ENCODE data around the gene BNIP2. TPM values are rescaled to one million over a fixed set of nuclear protein-coding genes. Genes with fewer than 3 reads are reported as not detected.
A peak's percentile ranks its signal among the peaks of the same experiment; 100 is the strongest.

Gene BNIP2
- total and polyA plus RNA-seq, 2 of the 13 experiments (the other 11 are each of a cell fraction or from before 2014, with no cell fraction given) = 17.4 to 57.6 TPM

GRCh38 chr15:59738676-59739075 lies 49.6 kb upstream of the BNIP2 start (continued):
- TF ChIP-seq, protein P1, sequence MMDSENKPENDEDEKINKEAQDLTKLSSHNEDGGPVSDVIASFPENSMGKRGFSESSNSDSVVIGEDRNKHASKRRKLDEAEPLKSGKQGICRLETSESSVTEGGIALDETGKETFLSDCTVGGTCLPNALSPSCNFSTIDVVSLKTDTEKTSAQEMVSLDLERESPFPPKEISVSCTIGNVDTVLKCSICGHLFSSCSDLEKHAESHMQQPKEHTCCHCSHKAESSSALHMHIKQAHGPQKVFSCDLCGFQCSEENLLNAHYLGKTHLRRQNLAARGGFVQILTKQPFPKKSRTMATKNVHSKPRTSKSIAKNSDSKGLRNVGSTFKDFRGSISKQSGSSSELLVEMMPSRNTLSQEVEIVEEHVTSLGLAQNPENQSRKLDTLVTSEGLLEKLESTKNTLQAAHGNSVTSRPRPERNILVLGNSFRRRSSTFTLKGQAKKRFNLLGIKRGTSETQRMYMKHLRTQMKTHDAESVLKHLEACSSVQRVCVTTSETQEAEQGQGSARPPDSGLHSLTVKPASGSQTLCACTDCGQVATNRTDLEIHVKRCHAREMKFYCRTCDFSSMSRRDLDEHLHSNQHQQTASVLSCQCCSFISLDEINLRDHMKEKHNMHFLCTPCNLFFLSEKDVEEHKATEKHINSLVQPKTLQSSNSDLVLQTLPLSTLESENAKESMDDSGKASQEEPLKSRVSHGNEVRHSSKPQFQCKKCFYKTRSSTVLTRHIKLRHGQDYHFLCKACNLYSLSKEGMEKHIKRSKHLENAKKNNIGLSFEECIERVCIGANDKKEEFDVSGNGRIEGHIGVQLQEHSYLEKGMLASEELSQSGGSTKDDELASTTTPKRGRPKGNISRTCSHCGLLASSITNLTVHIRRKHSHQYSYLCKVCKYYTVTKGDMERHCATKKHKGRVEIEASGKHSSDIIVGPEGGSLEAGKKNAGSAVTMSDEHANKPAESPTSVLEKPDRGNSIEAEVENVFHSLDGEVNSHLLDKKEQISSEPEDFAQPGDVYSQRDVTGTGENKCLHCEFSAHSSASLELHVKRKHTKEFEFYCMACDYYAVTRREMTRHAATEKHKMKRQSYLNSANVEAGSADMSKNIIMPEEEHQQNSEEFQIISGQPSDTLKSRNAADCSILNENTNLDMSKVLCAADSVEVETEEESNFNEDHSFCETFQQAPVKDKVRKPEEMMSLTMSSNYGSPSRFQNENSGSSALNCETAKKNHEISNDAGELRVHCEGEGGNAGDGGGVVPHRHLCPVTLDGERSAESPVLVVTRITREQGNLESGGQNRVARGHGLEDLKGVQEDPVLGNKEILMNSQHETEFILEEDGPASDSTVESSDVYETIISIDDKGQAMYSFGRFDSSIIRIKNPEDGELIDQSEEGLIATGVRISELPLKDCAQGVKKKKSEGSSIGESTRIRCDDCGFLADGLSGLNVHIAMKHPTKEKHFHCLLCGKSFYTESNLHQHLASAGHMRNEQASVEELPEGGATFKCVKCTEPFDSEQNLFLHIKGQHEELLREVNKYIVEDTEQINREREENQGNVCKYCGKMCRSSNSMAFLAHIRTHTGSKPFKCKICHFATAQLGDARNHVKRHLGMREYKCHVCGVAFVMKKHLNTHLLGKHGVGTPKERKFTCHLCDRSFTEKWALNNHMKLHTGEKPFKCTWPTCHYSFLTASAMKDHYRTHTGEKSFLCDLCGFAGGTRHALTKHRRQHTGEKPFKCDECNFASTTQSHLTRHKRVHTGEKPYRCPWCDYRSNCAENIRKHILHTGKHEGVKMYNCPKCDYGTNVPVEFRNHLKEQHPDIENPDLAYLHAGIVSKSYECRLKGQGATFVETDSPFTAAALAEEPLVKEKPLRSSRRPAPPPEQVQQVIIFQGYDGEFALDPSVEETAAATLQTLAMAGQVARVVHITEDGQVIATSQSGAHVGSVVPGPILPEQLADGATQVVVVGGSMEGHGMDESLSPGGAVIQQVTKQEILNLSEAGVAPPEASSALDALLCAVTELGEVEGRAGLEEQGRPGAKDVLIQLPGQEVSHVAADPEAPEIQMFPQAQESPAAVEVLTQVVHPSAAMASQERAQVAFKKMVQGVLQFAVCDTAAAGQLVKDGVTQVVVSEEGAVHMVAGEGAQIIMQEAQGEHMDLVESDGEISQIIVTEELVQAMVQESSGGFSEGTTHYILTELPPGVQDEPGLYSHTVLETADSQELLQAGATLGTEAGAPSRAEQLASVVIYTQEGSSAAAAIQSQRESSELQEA (CRISPR knock-in tag; IDR thresholded peaks at IDR 0.05; ENCODE audit: not compliant biosample characterization) = no peak
- TF ChIP-seq FOSL2 (CRISPR knock-in tag; IDR thresholded peaks at IDR 0.05) (peak; percentile 59), ZNF850 (CRISPR knock-in tag; conservative IDR thresholded peaks at IDR 0.05) (no peak), ZSCAN22 (CRISPR knock-in tag; IDR thresholded peaks at IDR 0.05) (no peak), SIN3B (IDR thresholded peaks at IDR 0.05; ENCODE audit: low read length) (no peak), ELF3 (CRISPR knock-in tag; IDR thresholded peaks at IDR 0.05) (0 out of 2 replicates have a peak, but pooled peaks have one; percentile 19), MAFK (conservative IDR thresholded peaks at IDR 0.05 in 1 of 2, IDR thresholded peaks at IDR 0.05 in 1 of 2; ENCODE audit: low read length in 2 of 2) (0 out of 4 replicates have a peak, but pooled peaks of 1 of the 2 experiments have one; percentile 0), HDAC2 (CRISPR knock-in tag; IDR thresholded peaks at IDR 0.05) (peak; percentile 34; the same call in 1 of the 2 replicates), ISL2 (CRISPR knock-in tag; IDR thresholded peaks at IDR 0.05) (no peak), CREM (IDR thresholded peaks at IDR 0.05) (peak; percentile 23; the same call in 1 of the 2 replicates), CREM (CRISPR knock-in tag; IDR thresholded peaks at IDR 0.05) (no peak), FIP1L1 (IDR thresholded peaks at IDR 0.05; ENCODE audit: borderline replicate concordance, insufficient read depth, low read depth, low read length) (no peak), BCL6 (CRISPR knock-in tag; IDR thresholded peaks at IDR 0.05) (0 out of 2 replicates have a peak, but pooled peaks have one; percentile 12), ZNF292 (CRISPR knock-in tag; IDR thresholded peaks at IDR 0.05; ENCODE audit: borderline replicate concordance, low read depth) (peak; percentile 63; the same call in 1 of the 2 replicates), ZFP90 (CRISPR knock-in tag; IDR thresholded peaks at IDR 0.05; ENCODE audit: borderline replicate concordance) (no peak), ZFP36L1 (CRISPR knock-in tag; IDR thresholded peaks at IDR 0.05) (no peak), FOXK1 (CRISPR knock-in tag; IDR thresholded peaks at IDR 0.05; ENCODE audit: borderline replicate concordance, low read depth) (peak; percentile 19; the same call in 1 of the 2 replicates), ZEB1 (IDR thresholded peaks at IDR 0.05; ENCODE audit: insufficient replicate concordance, low read depth) (peak; percentile 27), ZNF362 (CRISPR knock-in tag; IDR thresholded peaks at IDR 0.05; ENCODE audit: borderline replicate concordance) (no peak)
- TF ChIP-seq, protein P2, sequence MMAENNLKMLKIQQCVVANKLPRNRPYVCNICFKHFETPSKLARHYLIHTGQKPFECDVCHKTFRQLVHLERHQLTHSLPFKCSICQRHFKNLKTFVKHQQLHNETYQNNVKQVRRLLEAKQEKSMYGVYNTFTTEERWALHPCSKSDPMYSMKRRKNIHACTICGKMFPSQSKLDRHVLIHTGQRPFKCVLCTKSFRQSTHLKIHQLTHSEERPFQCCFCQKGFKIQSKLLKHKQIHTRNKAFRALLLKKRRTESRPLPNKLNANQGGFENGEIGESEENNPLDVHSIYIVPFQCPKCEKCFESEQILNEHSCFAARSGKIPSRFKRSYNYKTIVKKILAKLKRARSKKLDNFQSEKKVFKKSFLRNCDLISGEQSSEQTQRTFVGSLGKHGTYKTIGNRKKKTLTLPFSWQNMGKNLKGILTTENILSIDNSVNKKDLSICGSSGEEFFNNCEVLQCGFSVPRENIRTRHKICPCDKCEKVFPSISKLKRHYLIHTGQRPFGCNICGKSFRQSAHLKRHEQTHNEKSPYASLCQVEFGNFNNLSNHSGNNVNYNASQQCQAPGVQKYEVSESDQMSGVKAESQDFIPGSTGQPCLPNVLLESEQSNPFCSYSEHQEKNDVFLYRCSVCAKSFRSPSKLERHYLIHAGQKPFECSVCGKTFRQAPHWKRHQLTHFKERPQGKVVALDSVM (CRISPR knock-in tag; IDR thresholded peaks at IDR 0.05) = no peak
